Measurements from ENCODE around the gene ZBP1. TPM values are rescaled to one million over a fixed set of nuclear protein-coding genes. Genes with fewer than 3 reads are reported as not detected.

The ZBP1 gene
- total RNA-seq, 1 donor from 2014 or later = not detected

- peak overlapping the region; percentile 70 for H3K27ac Mint-ChIP-seq (ENCODE audit: unreplicated experiment)
- no peak overlapping the region for H3K4me3 Mint-ChIP-seq (ENCODE audit: unreplicated experiment)
- H3K4me1 Mint-ChIP-seq (ENCODE audit: low read depth) = peaks cover 13% of the 10 kb centered on the region
- no peak for TF ChIP-seq CTCF (IDR thresholded peaks at IDR 0.05)
- H3K36me3 Mint-ChIP-seq (ENCODE audit: low read depth) = peaks cover 29% of the 10 kb centered on the region
- no peaks in the 10 kb centered on the region for H3K9me3 Mint-ChIP-seq (ENCODE audit: low read depth)
- no peaks in the 10 kb centered on the region for H3K27me3 Mint-ChIP-seq (ENCODE audit: low read depth)
- DNase-seq (ENCODE audit: low spot score) = peak; percentile 87
Measured at GRCh38 chr20:57654998-57655808, 35.0 kb upstream of the ZBP1 start.

- peak; percentile 96 for TF ChIP-seq CTCF (IDR thresholded peaks at IDR 0.05)
- Mint-ChIP-seq H3K4me3 (ENCODE audit: unreplicated experiment) (no peak overlapping the region), H3K4me1 (ENCODE audit: low read depth) (peaks cover 13% of the 10 kb centered on the region), H3K9me3 (ENCODE audit: low read depth) (no peaks in the 10 kb centered on the region), H3K27ac (ENCODE audit: unreplicated experiment) (peak overlapping the region; percentile 83), H3K27me3 (ENCODE audit: low read depth) (no peaks in the 10 kb centered on the region), H3K36me3 (ENCODE audit: low read depth) (peaks cover 32% of the 10 kb centered on the region)
- peak; percentile 53 for DNase-seq (ENCODE audit: low spot score)
Measured at GRCh38 chr20:57654363-57654997, 34.3 kb upstream of the ZBP1 start.

GRCh38 chr20:57653910-57654309, 33.7 kb upstream of the ZBP1 start:
- Mint-ChIP-seq H3K4me1 (ENCODE audit: low read depth) (peaks cover 13% of the 10 kb centered on the region), H3K27ac (ENCODE audit: unreplicated experiment) (no peak overlapping the region), H3K4me3 (ENCODE audit: unreplicated experiment) (no peak overlapping the region), H3K36me3 (ENCODE audit: low read depth) (peaks cover 33% of the 10 kb centered on the region), H3K9me3 (ENCODE audit: low read depth) (no peaks in the 10 kb centered on the region), H3K27me3 (ENCODE audit: low read depth) (no peaks in the 10 kb centered on the region)
- peak; percentile 51 for DNase-seq (ENCODE audit: low spot score)
- no peak for TF ChIP-seq CTCF (IDR thresholded peaks at IDR 0.05)

- no peak overlapping the region for H3K4me3 Mint-ChIP-seq (ENCODE audit: unreplicated experiment)
- no peaks in the 10 kb centered on the region for H3K9me3 Mint-ChIP-seq (ENCODE audit: low read depth)
- peaks cover 13% of the 10 kb centered on the region for H3K4me1 Mint-ChIP-seq (ENCODE audit: low read depth)
- TF ChIP-seq CTCF (IDR thresholded peaks at IDR 0.05) = no peak
- no peaks in the 10 kb centered on the region for H3K27me3 Mint-ChIP-seq (ENCODE audit: low read depth)
- peak; percentile 75 for DNase-seq (ENCODE audit: low spot score)
- H3K36me3 Mint-ChIP-seq (ENCODE audit: low read depth) = peaks cover 34% of the 10 kb centered on the region
- no peak overlapping the region for H3K27ac Mint-ChIP-seq (ENCODE audit: unreplicated experiment)
Measured at GRCh38 chr20:57653546-57653900, 33.3 kb upstream of the ZBP1 start.

GRCh38 chr20:57652606-57653545, 32.6 kb upstream of the ZBP1 start:
- no peak overlapping the region for H3K27ac Mint-ChIP-seq (ENCODE audit: unreplicated experiment)
- peak; percentile 62 for DNase-seq (ENCODE audit: low spot score)
- no peak for TF ChIP-seq CTCF (IDR thresholded peaks at IDR 0.05)
- no peak overlapping the region for H3K4me3 Mint-ChIP-seq (ENCODE audit: unreplicated experiment)
- H3K9me3 Mint-ChIP-seq (ENCODE audit: low read depth) = no peaks in the 10 kb centered on the region
- H3K36me3 Mint-ChIP-seq (ENCODE audit: low read depth) = peaks cover 37% of the 10 kb centered on the region
- H3K4me1 Mint-ChIP-seq (ENCODE audit: low read depth) = peaks cover 13% of the 10 kb centered on the region
- H3K27me3 Mint-ChIP-seq (ENCODE audit: low read depth) = no peaks in the 10 kb centered on the region
